DND-41 (cell line): Measurements from ENCODE around the gene SERINC4.

Experiments
- EZH2 ChIP-seq: IDR thresholded peaks from 3 replicates; pipeline ENCODE4 v1.6.1; 2012; ENCODE audit warnings: borderline replicate concordance, low read depth, mild to moderate bottlenecking, moderate library complexity, low read length, inconsistent platforms; ENCODE audit not compliant: severe bottlenecking
- TF ChIP-seq, protein P1 (sequence below): IDR thresholded peaks from 2 replicates; pipeline ENCODE4 v1.5.1; 2012; ENCODE audit warnings: borderline replicate concordance, low read length, moderate library complexity, mild to moderate bottlenecking; ENCODE audit not compliant: poor library complexity, severe bottlenecking; ENCODE audit errors: extremely low read depth

DNA sequence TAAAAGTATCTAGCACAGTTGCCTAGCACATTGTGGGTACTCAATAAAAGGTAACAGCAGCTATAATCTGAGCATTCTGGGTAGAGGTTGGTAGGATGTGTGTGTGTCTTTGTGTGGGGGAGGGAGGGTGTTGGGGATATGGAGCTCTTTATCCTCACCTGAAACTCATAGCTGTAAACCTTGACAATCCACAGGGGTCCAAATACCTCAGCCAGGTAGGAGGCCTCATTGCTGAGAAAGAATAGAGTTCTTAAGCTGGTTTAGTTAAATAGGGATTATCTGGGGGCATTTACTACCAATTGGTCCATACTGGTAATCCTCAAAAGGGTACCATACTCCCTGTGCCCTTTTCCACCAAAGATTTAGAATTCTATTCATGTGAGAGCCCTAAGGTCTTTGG is 4.0 kb downstream of the SERINC4 start:
- TF ChIP-seq, protein P1, sequence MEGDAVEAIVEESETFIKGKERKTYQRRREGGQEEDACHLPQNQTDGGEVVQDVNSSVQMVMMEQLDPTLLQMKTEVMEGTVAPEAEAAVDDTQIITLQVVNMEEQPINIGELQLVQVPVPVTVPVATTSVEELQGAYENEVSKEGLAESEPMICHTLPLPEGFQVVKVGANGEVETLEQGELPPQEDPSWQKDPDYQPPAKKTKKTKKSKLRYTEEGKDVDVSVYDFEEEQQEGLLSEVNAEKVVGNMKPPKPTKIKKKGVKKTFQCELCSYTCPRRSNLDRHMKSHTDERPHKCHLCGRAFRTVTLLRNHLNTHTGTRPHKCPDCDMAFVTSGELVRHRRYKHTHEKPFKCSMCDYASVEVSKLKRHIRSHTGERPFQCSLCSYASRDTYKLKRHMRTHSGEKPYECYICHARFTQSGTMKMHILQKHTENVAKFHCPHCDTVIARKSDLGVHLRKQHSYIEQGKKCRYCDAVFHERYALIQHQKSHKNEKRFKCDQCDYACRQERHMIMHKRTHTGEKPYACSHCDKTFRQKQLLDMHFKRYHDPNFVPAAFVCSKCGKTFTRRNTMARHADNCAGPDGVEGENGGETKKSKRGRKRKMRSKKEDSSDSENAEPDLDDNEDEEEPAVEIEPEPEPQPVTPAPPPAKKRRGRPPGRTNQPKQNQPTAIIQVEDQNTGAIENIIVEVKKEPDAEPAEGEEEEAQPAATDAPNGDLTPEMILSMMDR = no peak
- TF ChIP-seq EZH2 = no peak
